ENCODE measurements around the gene PSMD5. TPM values are rescaled to one million over a fixed set of nuclear protein-coding genes. Genes with fewer than 3 reads are reported as not detected.

Gene PSMD5
- total RNA-seq, 4 donors from 2014 or later = 30.7 to 47.7 (median 33.0) TPM

GRCh38 chr9:120856700-120857099, 14.0 kb upstream of the PSMD5 start:
- Histone ChIP-seq H3K4me1 (peaks cover 3% of the 10 kb centered on the region), H3K36me3 (peaks cover 53% of the 10 kb centered on the region), H3K4me3 (no peak overlapping the region), H3K9me3 (no peaks in the 10 kb centered on the region), H3K27me3 (no peaks in the 10 kb centered on the region), H3K27ac (no peak overlapping the region)
- 70% methylated on average over 4 of the region's 4 CpGs for WGBS
- TF ChIP-seq POLR2A (IDR thresholded peaks at IDR 0.05) (no peak), EP300 (IDR thresholded peaks at IDR 0.05) (no peak), POLR2AphosphoS5 (IDR thresholded peaks at IDR 0.05) (no peak)
- TF ChIP-seq, protein P1, sequence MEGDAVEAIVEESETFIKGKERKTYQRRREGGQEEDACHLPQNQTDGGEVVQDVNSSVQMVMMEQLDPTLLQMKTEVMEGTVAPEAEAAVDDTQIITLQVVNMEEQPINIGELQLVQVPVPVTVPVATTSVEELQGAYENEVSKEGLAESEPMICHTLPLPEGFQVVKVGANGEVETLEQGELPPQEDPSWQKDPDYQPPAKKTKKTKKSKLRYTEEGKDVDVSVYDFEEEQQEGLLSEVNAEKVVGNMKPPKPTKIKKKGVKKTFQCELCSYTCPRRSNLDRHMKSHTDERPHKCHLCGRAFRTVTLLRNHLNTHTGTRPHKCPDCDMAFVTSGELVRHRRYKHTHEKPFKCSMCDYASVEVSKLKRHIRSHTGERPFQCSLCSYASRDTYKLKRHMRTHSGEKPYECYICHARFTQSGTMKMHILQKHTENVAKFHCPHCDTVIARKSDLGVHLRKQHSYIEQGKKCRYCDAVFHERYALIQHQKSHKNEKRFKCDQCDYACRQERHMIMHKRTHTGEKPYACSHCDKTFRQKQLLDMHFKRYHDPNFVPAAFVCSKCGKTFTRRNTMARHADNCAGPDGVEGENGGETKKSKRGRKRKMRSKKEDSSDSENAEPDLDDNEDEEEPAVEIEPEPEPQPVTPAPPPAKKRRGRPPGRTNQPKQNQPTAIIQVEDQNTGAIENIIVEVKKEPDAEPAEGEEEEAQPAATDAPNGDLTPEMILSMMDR (IDR thresholded peaks at IDR 0.05) = no peak
- no peak for DNase-seq (ENCODE audit: low spot score in 2 of 2)

DNA sequence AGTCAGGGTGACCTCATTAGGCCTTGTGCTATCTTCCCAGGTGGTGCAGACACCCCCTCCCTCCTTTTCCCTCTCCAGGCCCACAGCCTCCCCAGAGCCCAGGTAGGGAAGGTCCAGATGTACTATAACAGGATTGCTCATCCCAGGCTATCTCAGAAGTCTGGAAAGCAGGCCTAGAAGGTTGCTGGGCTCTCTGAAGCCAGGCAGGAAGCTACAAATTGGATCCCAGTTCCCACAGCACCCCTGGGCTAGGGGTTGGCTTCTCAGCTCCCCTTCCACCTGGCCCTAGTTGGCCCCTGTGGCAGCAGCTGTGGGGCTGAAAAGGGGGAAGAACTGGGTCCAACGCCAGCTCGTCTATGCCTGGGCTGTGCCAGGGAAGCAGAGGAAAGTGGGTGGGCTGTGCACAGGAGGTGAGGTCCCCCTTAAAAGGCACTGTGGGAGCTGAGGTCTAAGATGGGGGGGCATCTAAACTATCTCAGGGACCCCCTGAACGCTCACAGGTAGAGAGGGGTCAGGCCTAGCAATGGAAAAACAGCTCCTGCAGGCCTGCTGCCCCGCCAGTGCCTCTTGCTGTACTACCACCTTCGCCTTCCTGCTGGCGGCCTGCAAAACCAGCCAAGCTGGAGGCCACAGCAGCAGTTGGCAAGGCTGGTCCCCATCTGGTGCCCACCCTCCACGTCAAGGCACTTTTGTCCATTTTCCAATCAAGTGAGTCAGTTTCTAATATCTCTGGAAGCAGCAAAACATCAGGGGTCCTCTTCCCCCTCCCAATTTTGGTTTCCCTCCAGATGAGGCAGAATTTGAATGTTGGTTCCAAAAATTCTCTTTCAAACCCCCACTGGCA, 13.3 kb upstream of the PSMD5 start:
- TF ChIP-seq EP300 (IDR thresholded peaks at IDR 0.05) (no peak), POLR2AphosphoS5 (IDR thresholded peaks at IDR 0.05) (no peak)
- TF ChIP-seq, protein P1 (IDR thresholded peaks at IDR 0.05) = no peak
- Histone ChIP-seq H3K27me3 (no peaks in the 10 kb centered on the region), H3K9me3 (no peaks in the 10 kb centered on the region), H3K27ac (no peak overlapping the region), H3K36me3 (peaks cover 51% of the 10 kb centered on the region), H3K4me3 (no peak overlapping the region), H3K4me1 (peaks cover 3% of the 10 kb centered on the region)
- DNase-seq (ENCODE audit: low spot score in 2 of 2) = no peak
- WGBS = 81% methylated on average over 7 of the region's 7 CpGs

GRCh38 chr9:120854596-120855327, 12.0 kb upstream of the PSMD5 start:
- H3K27me3 ChIP-seq = no peaks in the 10 kb centered on the region
- H3K36me3 ChIP-seq = peaks cover 38% of the 10 kb centered on the region
- H3K4me3 ChIP-seq = no peak overlapping the region
- H3K4me1 ChIP-seq = peaks cover 3% of the 10 kb centered on the region
- DNase-seq (ENCODE audit: low spot score in 2 of 2) = no peak
- no peak overlapping the region for H3K27ac ChIP-seq
- H3K9me3 ChIP-seq = no peaks in the 10 kb centered on the region
- WGBS = 77% methylated on average over 3 of the region's 3 CpGs
- TF ChIP-seq, protein P1 (IDR thresholded peaks at IDR 0.05) = no peak
- TF ChIP-seq EP300 (IDR thresholded peaks at IDR 0.05) (no peak), POLR2A (IDR thresholded peaks at IDR 0.05) (no peak), POLR2AphosphoS5 (IDR thresholded peaks at IDR 0.05) (no peak)

- H3K4me1 ChIP-seq = peaks cover 3% of the 10 kb centered on the region
- DNase-seq (ENCODE audit: low spot score in 2 of 2) = no peak
- peaks cover 29% of the 10 kb centered on the region for H3K36me3 ChIP-seq
- H3K27me3 ChIP-seq = no peaks in the 10 kb centered on the region
- H3K9me3 ChIP-seq = no peaks in the 10 kb centered on the region
- TF ChIP-seq POLR2AphosphoS5 (IDR thresholded peaks at IDR 0.05) = no peak
- no peak for TF ChIP-seq EP300 (IDR thresholded peaks at IDR 0.05)
- TF ChIP-seq POLR2A (IDR thresholded peaks at IDR 0.05) = no peak
- TF ChIP-seq, protein P1 (IDR thresholded peaks at IDR 0.05) = no peak
- 86% methylated on average over 6 of the region's 6 CpGs for WGBS
- H3K4me3 ChIP-seq = no peak overlapping the region
- H3K27ac ChIP-seq = no peak overlapping the region
Observed at GRCh38 chr9:120853198-120853597, 10.5 kb upstream of the PSMD5 start.

Measured in suprapubic skin (tissue), 4 donors.